Keratinocyte (primary cell): ENCODE data around the gene DEFB108B. TPM values are rescaled to one million over a fixed set of nuclear protein-coding genes. Genes with fewer than 3 reads are reported as not detected.
A peak's percentile ranks its signal among the peaks of the same experiment; 100 is the strongest.
"Not testable (repeated sequence)": the region's sequence is repeated elsewhere in the genome, so short reads cannot be mapped to it uniquely, and the experiment has no call there.

Experiments used
- DNase-seq: peaks from one replicate; pipeline ENCODE4 v3.0.0-alpha.2; 2011; ENCODE audit warnings: low read depth, missing footprints, low spot score
- FAIRE-seq: peaks from 2 replicates; lab custom pipeline; 2011; peaks lifted over from hg19 to GRCh38; lab: Jason Lieb, UNC
- H2AFZ ChIP-seq: 2 replicates; pipeline ENCODE4 v1.6.0; 2012; ENCODE audit warnings: low read length, control low read depth, inconsistent platforms; ENCODE audit not compliant: control insufficient read depth
- H3K27ac ChIP-seq: 2 replicates; pipeline ENCODE4 v1.5.1; 2011; ENCODE audit warnings: low read length; ENCODE audit not compliant: control insufficient read depth, insufficient read depth
- H3K27me3 ChIP-seq: 3 replicates; pipeline ENCODE4 v1.6.0; 2011; ENCODE audit warnings: low read length; ENCODE audit not compliant: control insufficient read depth, insufficient read depth; ENCODE audit errors: extremely low read depth
- H3K36me3 ChIP-seq, 2 experiments: 2 replicates in 1 of 2; 3 replicates in 1 of 2; pipeline ENCODE4 v1.5.1; 2011; ENCODE audit warnings: low read length in 2 of 2, mild to moderate bottlenecking in 1 of 2; ENCODE audit not compliant: control insufficient read depth in 2 of 2, insufficient read depth in 2 of 2; ENCODE audit errors: extremely low read depth in 1 of 2
- H3K4me1 ChIP-seq: 3 replicates; pipeline ENCODE4 v1.5.1; 2011; ENCODE audit warnings: low read length; ENCODE audit not compliant: control insufficient read depth, insufficient read depth; ENCODE audit errors: extremely low read depth
- H3K4me2 ChIP-seq: 3 replicates; pipeline ENCODE4 v1.6.0; 2011; ENCODE audit warnings: low read depth, low read length; ENCODE audit not compliant: control insufficient read depth, insufficient read depth; ENCODE audit errors: extremely low read depth
- H3K4me3 ChIP-seq, 3 experiments: fragments of 200-600 bp in 1 of 3; sonication (generic) in 1 of 3; 2 replicates in 2 of 3; 3 replicates in 1 of 3; pipeline ENCODE4 v1.5.1; 2011 to 2016; ENCODE audit warnings: low read length in 3 of 3, mild to moderate bottlenecking in 3 of 3, control low read depth in 2 of 3, inconsistent platforms in 1 of 3, low read depth in 1 of 3, mixed read lengths in 1 of 3, mixed run types in 1 of 3, moderate library complexity in 1 of 3; ENCODE audit not compliant: control insufficient read depth in 2 of 3, insufficient read depth in 2 of 3; ENCODE audit errors: extremely low read depth in 1 of 3
- H3K79me2 ChIP-seq: 2 replicates; pipeline ENCODE4 v1.6.0; 2012; ENCODE audit warnings: low read length; ENCODE audit not compliant: control insufficient read depth, insufficient read depth
- H3K9ac ChIP-seq: 3 replicates; pipeline ENCODE4 v1.6.0; 2011; ENCODE audit warnings: low read length; ENCODE audit not compliant: control insufficient read depth, insufficient read depth; ENCODE audit errors: extremely low read depth
- H3K9me1 ChIP-seq: 3 replicates; pipeline ENCODE4 v1.6.0; 2011; ENCODE audit warnings: low read length; ENCODE audit not compliant: control insufficient read depth, insufficient read depth; ENCODE audit errors: extremely low read depth
- H3K9me3 ChIP-seq: 2 replicates; pipeline ENCODE4 v1.5.1; 2012; ENCODE audit warnings: low read depth, low read length; ENCODE audit not compliant: control insufficient read depth
- H4K20me1 ChIP-seq: 3 replicates; pipeline ENCODE4 v1.6.0; 2011; ENCODE audit warnings: low read length; ENCODE audit not compliant: control insufficient read depth, insufficient read depth; ENCODE audit errors: extremely low read depth
- CTCF ChIP-seq, 3 experiments: IDR thresholded peaks in 1 of 3; conservative IDR thresholded peaks in 1 of 3; optimal IDR thresholded peaks in 1 of 3; 2 replicates in 2 of 3; 3 replicates in 1 of 3; pipeline versions ENCODE3 to v1.5.1; 2011; ENCODE audit warnings: low read length in 3 of 3, mild to moderate bottlenecking in 3 of 3, moderate library complexity in 2 of 3, control low read depth in 1 of 3, inconsistent platforms in 1 of 3; ENCODE audit not compliant: insufficient read depth in 2 of 3; ENCODE audit errors: extremely low read depth in 1 of 3
- dilution Hi-C: fragments of 300-500 bp; cut with MboI; formaldehyde crosslinking; loops from one replicate; pipeline ENCODE4 v1.7.0; 2020; ENCODE audit warnings: low sequenced_read_pairs; ENCODE audit not compliant: extremely low pct_ligation_motif_present
- polyA plus RNA-seq, 5 experiments: library from polyadenylated mRNA; depleted of rRNA in 3 of 5; stranded (reverse) in 3 of 5; stranded (forward) in 1 of 5; unstranded in 1 of 5; fragments of >200 nt; gene quantifications; 1 replicate in 1 of 5; 2 replicates in 3 of 5; 3 replicates in 1 of 5; pipeline versions ENCODE4 v1.2.1 to v1.2.3, GENCODE V29; 2011 to 2012; ENCODE audit warnings: missing spikeins in 2 of 5, low read depth in 1 of 5, low replicate concordance in 1 of 5

DEFB108B gene
- polyA plus RNA-seq, 1 donor (not counting 4 experiments of a cell fraction or from before 2014, with no cell fraction given), result not detected

- peaks cover 11% of the 10 kb centered on the region for H3K4me1 ChIP-seq
- dilution Hi-C loops, H2AFZ ChIP-seq, H3K4me3 ChIP-seq, H3K79me2 ChIP-seq, H3K27ac ChIP-seq, H3K27me3 ChIP-seq, FAIRE-seq, H3K9me3 ChIP-seq, H3K9ac ChIP-seq, H4K20me1 ChIP-seq, H3K4me2 ChIP-seq, DNase-seq, H3K9me1 ChIP-seq, H3K36me3 ChIP-seq: not testable (repeated sequence)
These were observed 36.2 kb upstream of the DEFB108B start for GRCh38 chr11:71796781-71797180.

- dilution Hi-C loops, H3K4me2 ChIP-seq, H2AFZ ChIP-seq, FAIRE-seq, H4K20me1 ChIP-seq, H3K4me3 ChIP-seq, H3K27ac ChIP-seq, H3K27me3 ChIP-seq, H3K4me1 ChIP-seq, H3K9ac ChIP-seq, H3K79me2 ChIP-seq, DNase-seq, H3K9me1 ChIP-seq, H3K9me3 ChIP-seq, H3K36me3 ChIP-seq: not testable (repeated sequence)
These were observed 33.4 kb upstream of the DEFB108B start for GRCh38 chr11:71799556-71800128.

GRCh38 chr11:71800335-71800953 lies 32.6 kb upstream of the DEFB108B start:
- H3K27ac ChIP-seq, H4K20me1 ChIP-seq, H2AFZ ChIP-seq, H3K4me2 ChIP-seq, H3K9me3 ChIP-seq, H3K27me3 ChIP-seq, dilution Hi-C loops, H3K9me1 ChIP-seq, H3K79me2 ChIP-seq, H3K36me3 ChIP-seq, H3K4me1 ChIP-seq, FAIRE-seq, H3K9ac ChIP-seq, H3K4me3 ChIP-seq, DNase-seq: not testable (repeated sequence)
- TF ChIP-seq CTCF (optimal IDR thresholded peaks at IDR 0.05 in 1 of 3, IDR thresholded peaks at IDR 0.05 in 1 of 3, conservative IDR thresholded peaks at IDR 0.05 in 1 of 3; ENCODE audit: extremely low read depth in 1 of 3, insufficient read depth in 2 of 3, low read length in 3 of 3), result peak; percentile 42 to 89 (median 71)

GRCh38 chr11:71801026-71801425 lies 32.0 kb upstream of the DEFB108B start:
- H4K20me1 ChIP-seq, dilution Hi-C loops, H3K4me3 ChIP-seq, H2AFZ ChIP-seq, H3K27me3 ChIP-seq, H3K36me3 ChIP-seq, H3K27ac ChIP-seq, H3K9ac ChIP-seq, H3K4me1 ChIP-seq, DNase-seq, FAIRE-seq, H3K4me2 ChIP-seq, H3K9me1 ChIP-seq, H3K9me3 ChIP-seq, H3K79me2 ChIP-seq: not testable (repeated sequence)
